HFFc6 (cell line): ENCODE measurements around the gene INPP4B. TPM values are rescaled to one million over a fixed set of nuclear protein-coding genes. Genes with fewer than 3 reads are reported as not detected.

ENCODE experiments used
- DNase-seq: peaks from one replicate; pipeline ENCODE4 v3.0.0-alpha.2; 2018
- H3K27ac Mint-ChIP-seq: 2 replicates; pipeline ENCODE4 v1.8.0; 2020; ENCODE audit warnings: mild to moderate bottlenecking, mixed read lengths
- H3K27me3 Mint-ChIP-seq: 2 replicates; pipeline ENCODE4 v1.8.0; 2021; ENCODE audit warnings: mild to moderate bottlenecking, moderate library complexity, mixed read lengths; ENCODE audit not compliant: insufficient read depth
- H3K36me3 Mint-ChIP-seq: 2 replicates; pipeline ENCODE4 v1.8.0; 2021; ENCODE audit warnings: low read depth, mixed read lengths
- H3K4me1 Mint-ChIP-seq: 2 replicates; pipeline ENCODE4 v1.8.0; 2020; ENCODE audit warnings: low read depth, mixed read lengths
- H3K4me3 Mint-ChIP-seq: 2 replicates; pipeline ENCODE4 v1.8.0; 2020; ENCODE audit warnings: mild to moderate bottlenecking, moderate library complexity, mixed read lengths
- H3K9me3 Mint-ChIP-seq: 2 replicates; pipeline ENCODE4 v1.8.0; 2020; ENCODE audit warnings: mild to moderate bottlenecking, mixed read lengths
- total RNA-seq, 6 experiments: library from RNA; stranded (reverse); fragmentation: NEBNext Ultra II Directional; extraction: Animal tissue kit (Norgen Biotek cat#: 25700); gene quantifications; 2 replicates in 1 of 6; 3 replicates in 5 of 6; pipeline ENCODE4 v1.2.3, GENCODE V29; 2021
- TF ChIP-seq, protein P1 (sequence below): fragments of 200-600 bp; sonication (generic); IDR thresholded peaks from 2 replicates; pipeline ENCODE4 v1.5.0; 2021; ENCODE audit warnings: antibody characterized with exemption, mild to moderate bottlenecking

INPP4B gene
- total RNA-seq, 6 experiments from 2014 or later = 36.1 to 48.9 (median 40.1) TPM

DNA sequence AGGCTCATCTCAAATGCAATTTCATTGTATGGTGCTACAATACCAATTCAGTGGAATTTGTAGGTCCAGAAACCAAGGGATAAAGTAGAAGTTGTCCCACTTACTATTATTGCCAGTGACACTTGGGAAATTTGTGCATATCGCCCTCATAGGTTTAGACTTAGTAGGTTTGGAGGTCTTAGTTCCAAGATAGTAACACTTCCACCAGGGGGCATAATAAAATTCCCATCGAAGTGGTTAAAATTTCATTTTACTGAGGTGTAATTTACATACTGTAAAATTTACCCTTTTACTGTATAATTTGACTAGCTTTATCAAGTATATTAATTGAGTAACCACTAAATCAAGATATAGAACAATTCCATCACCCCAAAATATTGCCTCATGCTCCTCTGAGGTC, 174.6 kb downstream of the INPP4B start:
- H3K4me1 Mint-ChIP-seq = no peaks in the 10 kb centered on the region
- peaks cover 44% of the 10 kb centered on the region for H3K9me3 Mint-ChIP-seq
- no peak overlapping the region for H3K27ac Mint-ChIP-seq
- TF ChIP-seq, protein P1, sequence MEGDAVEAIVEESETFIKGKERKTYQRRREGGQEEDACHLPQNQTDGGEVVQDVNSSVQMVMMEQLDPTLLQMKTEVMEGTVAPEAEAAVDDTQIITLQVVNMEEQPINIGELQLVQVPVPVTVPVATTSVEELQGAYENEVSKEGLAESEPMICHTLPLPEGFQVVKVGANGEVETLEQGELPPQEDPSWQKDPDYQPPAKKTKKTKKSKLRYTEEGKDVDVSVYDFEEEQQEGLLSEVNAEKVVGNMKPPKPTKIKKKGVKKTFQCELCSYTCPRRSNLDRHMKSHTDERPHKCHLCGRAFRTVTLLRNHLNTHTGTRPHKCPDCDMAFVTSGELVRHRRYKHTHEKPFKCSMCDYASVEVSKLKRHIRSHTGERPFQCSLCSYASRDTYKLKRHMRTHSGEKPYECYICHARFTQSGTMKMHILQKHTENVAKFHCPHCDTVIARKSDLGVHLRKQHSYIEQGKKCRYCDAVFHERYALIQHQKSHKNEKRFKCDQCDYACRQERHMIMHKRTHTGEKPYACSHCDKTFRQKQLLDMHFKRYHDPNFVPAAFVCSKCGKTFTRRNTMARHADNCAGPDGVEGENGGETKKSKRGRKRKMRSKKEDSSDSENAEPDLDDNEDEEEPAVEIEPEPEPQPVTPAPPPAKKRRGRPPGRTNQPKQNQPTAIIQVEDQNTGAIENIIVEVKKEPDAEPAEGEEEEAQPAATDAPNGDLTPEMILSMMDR = peak; percentile 64; the same call in 1 of the 2 replicates
- no peak overlapping the region for H3K4me3 Mint-ChIP-seq
- no peak for DNase-seq
- peaks cover 43% of the 10 kb centered on the region for H3K36me3 Mint-ChIP-seq
- H3K27me3 Mint-ChIP-seq = no peaks in the 10 kb centered on the region

DNA sequence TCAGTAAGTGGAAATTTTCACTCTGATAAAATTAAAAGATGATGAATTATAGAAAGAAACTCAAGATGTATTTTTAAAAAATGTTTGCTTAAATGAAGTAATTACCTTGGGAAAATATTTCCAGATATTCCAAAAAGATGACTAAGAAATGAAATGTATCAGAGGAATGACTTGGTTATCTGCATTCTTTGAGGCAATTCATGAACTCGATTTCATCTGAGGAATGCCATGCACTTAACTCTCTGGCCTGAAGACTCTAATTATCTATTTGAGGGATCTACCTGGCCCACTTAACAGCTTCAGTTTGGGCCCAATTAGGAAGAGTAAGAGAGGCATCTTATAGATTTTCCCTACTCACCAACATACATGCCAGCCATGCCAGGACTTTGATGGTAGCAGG, 182.3 kb downstream of the INPP4B start:
- Mint-ChIP-seq H3K36me3 (peaks cover 37% of the 10 kb centered on the region), H3K27me3 (no peaks in the 10 kb centered on the region), H3K4me1 (peaks cover 14% of the 10 kb centered on the region), H3K4me3 (no peak overlapping the region), H3K27ac (peak overlapping the region; percentile 55; the same call in 1 of the 2 replicates), H3K9me3 (peaks cover 29% of the 10 kb centered on the region)
- DNase-seq = peak; percentile 26
- TF ChIP-seq, protein P1 = no peak

DNA sequence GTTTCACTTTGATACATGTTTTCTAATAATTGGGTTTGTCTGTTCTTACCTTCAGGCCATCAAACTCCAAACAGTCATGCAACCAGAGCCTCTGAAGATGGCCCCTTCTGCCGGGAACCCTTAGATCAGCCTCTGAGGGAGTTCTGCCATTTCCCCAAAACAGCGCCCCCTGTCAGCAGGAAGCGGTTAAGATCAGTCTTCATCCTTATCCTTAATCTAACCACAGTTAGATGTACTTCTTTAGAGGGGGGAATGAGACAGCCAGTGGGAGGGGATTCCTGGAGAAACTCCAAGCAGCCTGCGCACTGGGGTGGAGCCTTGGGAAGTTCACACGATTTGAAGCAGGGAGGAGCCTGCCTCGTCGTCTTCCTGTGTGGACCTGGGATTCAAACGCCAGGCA, 185.4 kb downstream of the INPP4B start:
- TF ChIP-seq, protein P1 = peak; percentile 53
- DNase-seq = no peak
- H3K27ac Mint-ChIP-seq = no peak overlapping the region
- peaks cover 47% of the 10 kb centered on the region for H3K9me3 Mint-ChIP-seq
- peaks cover 45% of the 10 kb centered on the region for H3K36me3 Mint-ChIP-seq
- no peak overlapping the region for H3K4me3 Mint-ChIP-seq
- H3K27me3 Mint-ChIP-seq = peaks cover 2% of the 10 kb centered on the region; the same call in 1 of the 2 replicates
- peaks cover 14% of the 10 kb centered on the region for H3K4me1 Mint-ChIP-seq

DNA sequence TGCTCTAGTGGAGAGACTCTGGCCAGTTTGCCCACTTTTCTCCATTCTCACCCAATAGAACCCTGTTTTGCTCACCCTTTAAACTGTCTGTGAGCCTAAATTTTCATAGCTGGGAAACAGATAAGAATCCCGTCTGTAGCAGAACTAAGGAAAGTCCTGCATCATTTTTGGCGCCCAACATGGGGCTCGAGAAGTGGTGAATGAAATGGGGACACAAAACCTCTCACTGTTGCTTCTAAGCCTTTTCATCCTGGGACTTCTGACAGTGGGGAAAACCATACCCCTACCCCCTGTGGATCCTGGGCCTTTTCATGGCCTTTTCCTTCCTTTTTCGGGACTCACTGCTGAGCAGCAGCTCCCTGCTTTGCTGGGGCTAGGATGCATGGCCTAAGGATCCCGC, 189.9 kb downstream of the INPP4B start:
- no peaks in the 10 kb centered on the region for H3K4me1 Mint-ChIP-seq
- no peak overlapping the region for H3K4me3 Mint-ChIP-seq
- no peak overlapping the region for H3K27ac Mint-ChIP-seq
- peaks cover 70% of the 10 kb centered on the region for H3K36me3 Mint-ChIP-seq
- H3K27me3 Mint-ChIP-seq = peaks cover 2% of the 10 kb centered on the region; the same call in 1 of the 2 replicates
- peaks cover 91% of the 10 kb centered on the region for H3K9me3 Mint-ChIP-seq
- TF ChIP-seq, protein P1 = no peak
- DNase-seq = no peak

DNA sequence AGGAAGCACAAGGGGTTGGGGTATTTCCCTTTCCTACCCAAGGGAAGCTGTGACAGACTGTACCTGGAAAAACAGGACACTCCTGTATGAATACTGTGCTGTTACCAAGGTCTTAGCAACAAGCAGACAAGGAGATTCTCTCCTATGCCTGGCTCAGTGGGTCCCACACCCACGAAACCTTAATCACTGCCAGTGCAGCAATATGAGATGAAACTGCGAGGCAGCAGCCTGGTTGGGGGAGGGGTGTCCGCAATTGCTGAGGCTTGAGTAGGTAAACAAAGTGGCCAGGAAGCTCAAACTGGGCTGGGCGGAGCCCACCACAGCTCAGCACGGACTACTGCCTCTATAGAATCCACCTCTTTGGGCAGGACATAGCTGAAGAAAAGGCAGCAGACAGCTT, 197.7 kb downstream of the INPP4B start:
- H3K4me3 Mint-ChIP-seq = no peak overlapping the region

More for the DNA sequence above, 197.7 kb downstream of the INPP4B start:
- Mint-ChIP-seq H3K9me3 (peaks cover 32% of the 10 kb centered on the region), H3K36me3 (peaks cover 66% of the 10 kb centered on the region), H3K27me3 (no peaks in the 10 kb centered on the region), H3K27ac (no peak overlapping the region), H3K4me1 (0 out of 2 replicates have a peak, but pooled peaks cover 5% of the 10 kb centered on the region)
- TF ChIP-seq, protein P1 = no peak
- DNase-seq = no peak
